SK-N-SH treated with all-trans-retinoic acid at 6 μM for 48 hours (cell line): ENCODE results near the gene RFX5.

Experiments used
- ATAC-seq: fragments of 200-7000 bp; cut with Tn5 transposase; 3 replicates; pipeline ENCODE4 v1.9.1; 2020; ENCODE audit warnings: mild to moderate bottlenecking, moderate library complexity
- ARNTL ChIP-seq: fragments of 450-650 bp; formaldehyde crosslinking; IDR thresholded peaks from 2 replicates; pipeline ENCODE4 v1.5.0; 2020; ENCODE audit warnings: low read depth, mild to moderate bottlenecking, moderate library complexity, borderline replicate concordance
- CSDC2 ChIP-seq: fragments of 250-450 bp; sonication (Bioruptor Pico); IDR thresholded peaks from 2 replicates; pipeline ENCODE4 v1.5.0; 2020; ENCODE audit warnings: mild to moderate bottlenecking, moderate library complexity
- ESRRG ChIP-seq: fragments of 250-450 bp; sonication (Bioruptor Pico); IDR thresholded peaks from 2 replicates; pipeline ENCODE4 v1.6.1; 2021; ENCODE audit warnings: mild to moderate bottlenecking
- GLIS3 ChIP-seq: fragments of 250-450 bp; sonication (Bioruptor Pico); IDR thresholded peaks from 2 replicates; pipeline ENCODE4 v1.5.0; 2020; ENCODE audit warnings: mild to moderate bottlenecking, moderate library complexity
- OSR1 ChIP-seq: fragments of 250-450 bp; sonication (Bioruptor Pico); IDR thresholded peaks from 2 replicates; pipeline ENCODE4 v1.8.0; 2022; ENCODE audit warnings: moderate library complexity, mild to moderate bottlenecking, inconsistent platforms
- PPARA ChIP-seq: fragments of 250-450 bp; sonication (Bioruptor Pico); IDR thresholded peaks from 2 replicates; pipeline ENCODE4 v1.5.0; 2020; ENCODE audit warnings: mild to moderate bottlenecking, borderline replicate concordance
- RARB ChIP-seq: fragments of 250-450 bp; sonication (Bioruptor Pico); IDR thresholded peaks from 2 replicates; pipeline ENCODE4 v1.8.0; 2021; ENCODE audit warnings: mild to moderate bottlenecking, moderate library complexity
- TCF4 ChIP-seq: fragments of 250-450 bp; sonication (Bioruptor Pico); IDR thresholded peaks from 2 replicates; pipeline ENCODE4 v1.8.0; 2021; ENCODE audit warnings: mild to moderate bottlenecking, moderate library complexity, borderline replicate concordance
- TOX ChIP-seq: fragments of 250-450 bp; sonication (Bioruptor Pico); IDR thresholded peaks from 2 replicates; pipeline ENCODE4 v1.8.0; 2021; ENCODE audit warnings: mild to moderate bottlenecking, moderate library complexity, borderline replicate concordance
- ZC3H10 ChIP-seq: fragments of 250-450 bp; sonication (Bioruptor Pico); IDR thresholded peaks from 2 replicates; pipeline ENCODE4 v1.5.1; 2021; ENCODE audit warnings: mild to moderate bottlenecking, moderate library complexity
- ZFP3 ChIP-seq: fragments of 250-450 bp; sonication (Bioruptor Pico); IDR thresholded peaks from 2 replicates; pipeline ENCODE4 v1.5.0; 2020; ENCODE audit warnings: mild to moderate bottlenecking, moderate library complexity
- ZFP30 ChIP-seq: fragments of 450-650 bp; formaldehyde crosslinking; IDR thresholded peaks from 2 replicates; pipeline ENCODE4 v1.5.0; 2022; ENCODE audit warnings: mild to moderate bottlenecking, moderate library complexity
- ZNF565 ChIP-seq: fragments of 450-650 bp; formaldehyde crosslinking; conservative IDR thresholded peaks from 2 replicates; pipeline ENCODE4 v1.5.0; 2020; ENCODE audit warnings: low read depth, mild to moderate bottlenecking, moderate library complexity
- ZNF70 ChIP-seq: fragments of 450-650 bp; formaldehyde crosslinking; IDR thresholded peaks from 2 replicates; pipeline ENCODE4 v1.5.0; 2020; ENCODE audit warnings: mild to moderate bottlenecking, moderate library complexity
- ZNF8 ChIP-seq: fragments of 450-650 bp; formaldehyde crosslinking; IDR thresholded peaks from 2 replicates; pipeline ENCODE4 v1.5.0; 2020; ENCODE audit warnings: mild to moderate bottlenecking, moderate library complexity
- TF ChIP-seq, protein P1 (sequence below): fragments of 250-450 bp; sonication (Bioruptor Pico); IDR thresholded peaks from 2 replicates; pipeline ENCODE4 v1.8.0; 2021; ENCODE audit warnings: low read depth, mild to moderate bottlenecking, moderate library complexity, borderline replicate concordance
- TF ChIP-seq, protein P2 (sequence below): fragments of 250-450 bp; sonication (Bioruptor Pico); IDR thresholded peaks from 2 replicates; pipeline ENCODE4 v1.5.1; 2020; ENCODE audit warnings: low read depth, mild to moderate bottlenecking, moderate library complexity
- TF ChIP-seq, protein P3 (sequence below): fragments of 250-450 bp; sonication (Bioruptor Pico); IDR thresholded peaks from 2 replicates; pipeline ENCODE4 v1.8.0; 2020; ENCODE audit warnings: mild to moderate bottlenecking, moderate library complexity, borderline replicate concordance
- TF ChIP-seq, protein P4 (sequence below): fragments of 250-450 bp; sonication (Bioruptor Pico); IDR thresholded peaks from 2 replicates; pipeline ENCODE4 v1.5.1; 2021; ENCODE audit warnings: mild to moderate bottlenecking, moderate library complexity
- TF ChIP-seq, protein P5 (sequence below): fragments of 250-450 bp; sonication (Bioruptor Pico); IDR thresholded peaks from 2 replicates; pipeline ENCODE4 v1.5.0; 2020; ENCODE audit warnings: mild to moderate bottlenecking, moderate library complexity

The RFX5 gene

DNA sequence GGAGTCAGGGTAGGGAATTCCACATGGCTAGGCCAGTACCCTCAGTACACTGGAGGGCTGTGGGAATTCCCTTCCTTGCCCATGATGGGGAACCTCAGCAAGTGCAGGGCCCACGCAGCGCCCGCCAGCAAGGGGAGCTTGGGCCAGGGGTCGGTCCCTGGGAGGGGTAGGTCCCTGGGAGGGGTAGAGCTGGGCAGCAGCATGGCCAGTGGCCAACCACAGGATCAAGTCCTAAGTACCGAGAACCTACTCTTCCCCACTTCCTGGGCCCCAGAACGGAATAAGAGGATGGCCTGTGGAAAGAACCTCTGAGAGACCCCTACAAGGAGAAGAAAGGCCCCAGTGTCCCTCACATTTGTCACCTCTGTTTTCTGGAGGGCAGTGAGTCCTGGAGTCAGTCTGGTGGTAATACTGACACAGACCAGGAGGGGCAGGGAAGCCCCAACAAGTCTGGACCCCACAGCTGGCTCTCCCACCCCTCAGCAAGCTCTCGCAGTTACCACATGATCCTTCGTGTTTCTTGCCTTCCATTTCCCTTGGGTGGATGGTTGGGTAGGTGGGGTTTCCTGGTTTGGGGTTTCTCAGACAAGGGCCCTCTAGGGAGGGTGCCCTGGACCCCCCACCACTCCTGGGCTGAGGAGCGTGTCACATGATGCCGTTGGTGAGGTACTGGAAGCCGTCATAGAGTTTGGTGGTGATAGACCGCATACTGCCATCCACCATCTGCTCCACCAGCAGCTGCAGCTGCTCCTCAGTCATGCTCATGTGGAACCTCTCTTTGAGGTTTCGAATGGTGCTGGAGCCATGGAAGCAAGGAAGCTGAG is 54.6 kb downstream of the RFX5 start:
- TF ChIP-seq ESRRG (no peak), ZC3H10 (CRISPR knock-in tag) (0 out of 2 replicates have a peak, but pooled peaks have one; percentile 21), ZNF565 (no peak)

DNA sequence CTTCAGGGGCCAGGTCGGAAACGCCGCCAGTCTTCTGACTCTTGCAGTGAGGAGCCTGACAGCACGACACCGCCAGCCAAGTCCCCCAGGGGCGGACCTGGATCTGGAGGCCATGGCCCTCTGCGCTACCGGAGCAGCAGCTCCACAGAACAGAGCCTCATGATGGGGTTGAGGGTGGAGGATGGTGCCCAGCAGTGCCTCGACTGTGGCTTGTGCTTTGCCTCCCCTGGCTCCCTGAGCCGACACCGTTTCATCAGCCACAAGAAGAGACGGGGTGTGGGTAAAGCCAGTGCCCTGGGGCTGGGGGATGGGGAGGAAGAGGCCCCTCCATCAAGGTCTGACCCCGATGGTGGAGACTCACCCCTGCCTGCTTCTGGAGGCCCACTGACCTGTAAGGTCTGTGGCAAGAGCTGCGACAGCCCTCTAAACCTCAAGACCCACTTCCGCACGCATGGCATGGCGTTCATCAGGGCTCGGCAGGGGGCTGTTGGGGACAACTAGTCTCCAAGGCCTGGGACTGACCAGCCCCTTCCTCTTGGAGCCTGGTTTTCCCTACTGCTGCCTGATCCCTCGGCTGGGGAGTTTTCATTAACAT is 56.2 kb downstream of the RFX5 start:
- no peak for ATAC-seq
- TF ChIP-seq, protein P1, sequence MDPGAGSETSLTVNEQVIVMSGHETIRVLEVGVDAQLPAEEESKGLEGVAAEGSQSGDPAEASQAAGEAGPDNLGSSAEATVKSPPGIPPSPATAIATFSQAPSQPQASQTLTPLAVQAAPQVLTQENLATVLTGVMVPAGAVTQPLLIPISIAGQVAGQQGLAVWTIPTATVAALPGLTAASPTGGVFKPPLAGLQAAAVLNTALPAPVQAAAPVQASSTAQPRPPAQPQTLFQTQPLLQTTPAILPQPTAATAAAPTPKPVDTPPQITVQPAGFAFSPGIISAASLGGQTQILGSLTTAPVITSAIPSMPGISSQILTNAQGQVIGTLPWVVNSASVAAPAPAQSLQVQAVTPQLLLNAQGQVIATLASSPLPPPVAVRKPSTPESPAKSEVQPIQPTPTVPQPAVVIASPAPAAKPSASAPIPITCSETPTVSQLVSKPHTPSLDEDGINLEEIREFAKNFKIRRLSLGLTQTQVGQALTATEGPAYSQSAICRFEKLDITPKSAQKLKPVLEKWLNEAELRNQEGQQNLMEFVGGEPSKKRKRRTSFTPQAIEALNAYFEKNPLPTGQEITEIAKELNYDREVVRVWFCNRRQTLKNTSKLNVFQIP (CRISPR knock-in tag): no peak
- TF ChIP-seq, protein P2, sequence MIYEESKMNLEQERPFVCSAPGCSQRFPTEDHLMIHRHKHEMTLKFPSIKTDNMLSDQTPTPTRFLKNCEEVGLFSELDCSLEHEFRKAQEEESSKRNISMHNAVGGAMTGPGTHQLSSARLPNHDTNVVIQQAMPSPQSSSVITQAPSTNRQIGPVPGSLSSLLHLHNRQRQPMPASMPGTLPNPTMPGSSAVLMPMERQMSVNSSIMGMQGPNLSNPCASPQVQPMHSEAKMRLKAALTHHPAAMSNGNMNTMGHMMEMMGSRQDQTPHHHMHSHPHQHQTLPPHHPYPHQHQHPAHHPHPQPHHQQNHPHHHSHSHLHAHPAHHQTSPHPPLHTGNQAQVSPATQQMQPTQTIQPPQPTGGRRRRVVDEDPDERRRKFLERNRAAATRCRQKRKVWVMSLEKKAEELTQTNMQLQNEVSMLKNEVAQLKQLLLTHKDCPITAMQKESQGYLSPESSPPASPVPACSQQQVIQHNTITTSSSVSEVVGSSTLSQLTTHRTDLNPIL (CRISPR knock-in tag): no peak
- TF ChIP-seq, protein P3, sequence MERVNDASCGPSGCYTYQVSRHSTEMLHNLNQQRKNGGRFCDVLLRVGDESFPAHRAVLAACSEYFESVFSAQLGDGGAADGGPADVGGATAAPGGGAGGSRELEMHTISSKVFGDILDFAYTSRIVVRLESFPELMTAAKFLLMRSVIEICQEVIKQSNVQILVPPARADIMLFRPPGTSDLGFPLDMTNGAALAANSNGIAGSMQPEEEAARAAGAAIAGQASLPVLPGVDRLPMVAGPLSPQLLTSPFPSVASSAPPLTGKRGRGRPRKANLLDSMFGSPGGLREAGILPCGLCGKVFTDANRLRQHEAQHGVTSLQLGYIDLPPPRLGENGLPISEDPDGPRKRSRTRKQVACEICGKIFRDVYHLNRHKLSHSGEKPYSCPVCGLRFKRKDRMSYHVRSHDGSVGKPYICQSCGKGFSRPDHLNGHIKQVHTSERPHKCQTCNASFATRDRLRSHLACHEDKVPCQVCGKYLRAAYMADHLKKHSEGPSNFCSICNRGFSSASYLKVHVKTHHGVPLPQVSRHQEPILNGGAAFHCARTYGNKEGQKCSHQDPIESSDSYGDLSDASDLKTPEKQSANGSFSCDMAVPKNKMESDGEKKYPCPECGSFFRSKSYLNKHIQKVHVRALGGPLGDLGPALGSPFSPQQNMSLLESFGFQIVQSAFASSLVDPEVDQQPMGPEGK (CRISPR knock-in tag): no peak
- no peak for TF ChIP-seq GLIS3 (CRISPR knock-in tag)
- no peak for TF ChIP-seq ZFP30 (CRISPR knock-in tag)
- no peak for TF ChIP-seq TCF4 (CRISPR knock-in tag)
- TF ChIP-seq OSR1 (CRISPR knock-in tag): no peak
- TF ChIP-seq CSDC2 (CRISPR knock-in tag): no peak
- TF ChIP-seq ZNF565: no peak
- no peak for TF ChIP-seq RARB (CRISPR knock-in tag)
- TF ChIP-seq ZNF70 (CRISPR knock-in tag): no peak
- no peak for TF ChIP-seq ARNTL (CRISPR knock-in tag)
- TF ChIP-seq, protein P4, sequence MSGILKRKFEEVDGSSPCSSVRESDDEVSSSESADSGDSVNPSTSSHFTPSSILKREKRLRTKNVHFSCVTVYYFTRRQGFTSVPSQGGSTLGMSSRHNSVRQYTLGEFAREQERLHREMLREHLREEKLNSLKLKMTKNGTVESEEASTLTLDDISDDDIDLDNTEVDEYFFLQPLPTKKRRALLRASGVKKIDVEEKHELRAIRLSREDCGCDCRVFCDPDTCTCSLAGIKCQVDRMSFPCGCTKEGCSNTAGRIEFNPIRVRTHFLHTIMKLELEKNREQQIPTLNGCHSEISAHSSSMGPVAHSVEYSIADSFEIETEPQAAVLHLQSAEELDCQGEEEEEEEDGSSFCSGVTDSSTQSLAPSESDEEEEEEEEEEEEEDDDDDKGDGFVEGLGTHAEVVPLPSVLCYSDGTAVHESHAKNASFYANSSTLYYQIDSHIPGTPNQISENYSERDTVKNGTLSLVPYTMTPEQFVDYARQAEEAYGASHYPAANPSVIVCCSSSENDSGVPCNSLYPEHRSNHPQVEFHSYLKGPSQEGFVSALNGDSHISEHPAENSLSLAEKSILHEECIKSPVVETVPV (CRISPR knock-in tag): no peak
- TF ChIP-seq, protein P5, sequence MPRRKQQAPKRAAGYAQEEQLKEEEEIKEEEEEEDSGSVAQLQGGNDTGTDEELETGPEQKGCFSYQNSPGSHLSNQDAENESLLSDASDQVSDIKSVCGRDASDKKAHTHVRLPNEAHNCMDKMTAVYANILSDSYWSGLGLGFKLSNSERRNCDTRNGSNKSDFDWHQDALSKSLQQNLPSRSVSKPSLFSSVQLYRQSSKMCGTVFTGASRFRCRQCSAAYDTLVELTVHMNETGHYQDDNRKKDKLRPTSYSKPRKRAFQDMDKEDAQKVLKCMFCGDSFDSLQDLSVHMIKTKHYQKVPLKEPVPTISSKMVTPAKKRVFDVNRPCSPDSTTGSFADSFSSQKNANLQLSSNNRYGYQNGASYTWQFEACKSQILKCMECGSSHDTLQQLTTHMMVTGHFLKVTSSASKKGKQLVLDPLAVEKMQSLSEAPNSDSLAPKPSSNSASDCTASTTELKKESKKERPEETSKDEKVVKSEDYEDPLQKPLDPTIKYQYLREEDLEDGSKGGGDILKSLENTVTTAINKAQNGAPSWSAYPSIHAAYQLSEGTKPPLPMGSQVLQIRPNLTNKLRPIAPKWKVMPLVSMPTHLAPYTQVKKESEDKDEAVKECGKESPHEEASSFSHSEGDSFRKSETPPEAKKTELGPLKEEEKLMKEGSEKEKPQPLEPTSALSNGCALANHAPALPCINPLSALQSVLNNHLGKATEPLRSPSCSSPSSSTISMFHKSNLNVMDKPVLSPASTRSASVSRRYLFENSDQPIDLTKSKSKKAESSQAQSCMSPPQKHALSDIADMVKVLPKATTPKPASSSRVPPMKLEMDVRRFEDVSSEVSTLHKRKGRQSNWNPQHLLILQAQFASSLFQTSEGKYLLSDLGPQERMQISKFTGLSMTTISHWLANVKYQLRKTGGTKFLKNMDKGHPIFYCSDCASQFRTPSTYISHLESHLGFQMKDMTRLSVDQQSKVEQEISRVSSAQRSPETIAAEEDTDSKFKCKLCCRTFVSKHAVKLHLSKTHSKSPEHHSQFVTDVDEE (CRISPR knock-in tag): no peak
- no peak for TF ChIP-seq PPARA (CRISPR knock-in tag)
- TF ChIP-seq TOX (CRISPR knock-in tag): no peak
- no peak for TF ChIP-seq ZFP3
- no peak for TF ChIP-seq ZC3H10 (CRISPR knock-in tag)
- TF ChIP-seq ZNF8 (CRISPR knock-in tag): no peak

More for the DNA sequence above, 54.6 kb downstream of the RFX5 start:
- ATAC-seq: peak; percentile 13; the same call in 2 of the 3 replicates
